ENCODE measurements around the gene ZMYND15. TPM values are rescaled to one million over a fixed set of nuclear protein-coding genes. Genes with fewer than 3 reads are reported as not detected.
"Not testable (repeated sequence)": the region's sequence is repeated elsewhere in the genome, so short reads cannot be mapped to it uniquely, and the experiment has no call there.

Gene ZMYND15
- not detected in 2 replicates for total RNA-seq (ENCODE audit: low replicate concordance)

GRCh38 chr17:4739122-4740024 is at the start of gene ZMYND15, which contains the start of gene CXCL16:
ZMYND15 (plus strand) TSS chr17:4739833; CDS start chr17:4740549, 716 bp downstream.
CXCL16 (minus strand) TSS chr17:4739928; CDS start chr17:4739339, 589 bp downstream.
- Histone ChIP-seq H3K79me2 (ENCODE audit: low read depth) (no peaks in the 10 kb centered on the region), H2AFZ (replicated peaks) (peak within 1 kb of the TSS; percentile 87), H3K27me3 (peaks cover 97% of the 10 kb centered on the region), H3K9ac (no peak within 1 kb of the TSS), H3F3A (ENCODE audit: low read depth) (peaks cover 5% of the 10 kb centered on the region), H4K20me1 (ENCODE audit: low read depth) (peaks cover 6% of the 10 kb centered on the region), H3K4me1 (peaks cover 3% of the 10 kb centered on the region), H3K36me3 (no peaks in the 10 kb centered on the region), H3K27ac (no peak within 1 kb of the TSS), H3K4me2 (peak within 1 kb of the TSS; percentile 76), H3K4me3 (peak within 1 kb of the TSS; percentile 64), H3K9me3 (ENCODE audit: low read depth) (no peaks in the 10 kb centered on the region)
- H3K4me1 Mint-ChIP-seq = peaks cover 11% of the 10 kb centered on the region
- H3K36me3 Mint-ChIP-seq = no peaks in the 10 kb centered on the region
- H3K4me3 Mint-ChIP-seq = peak within 1 kb of the TSS; percentile 82
- peaks cover 2% of the 10 kb centered on the region for H3K9me3 Mint-ChIP-seq
- H3K27me3 Mint-ChIP-seq (ENCODE audit: insufficient read depth, low read depth) = peaks cover 64% of the 10 kb centered on the region
- peak; percentile 61 for DNase-seq (ENCODE audit: low spot score)
- H3K27ac Mint-ChIP-seq = peak within 1 kb of the TSS; percentile 8
- TF ChIP-seq EZH2phosphoT487 (IDR thresholded peaks at IDR 0.05) (peak; percentile 82), EZH2 (IDR thresholded peaks at IDR 0.05) (peak; percentile 96)
- TF ChIP-seq, protein P1, sequence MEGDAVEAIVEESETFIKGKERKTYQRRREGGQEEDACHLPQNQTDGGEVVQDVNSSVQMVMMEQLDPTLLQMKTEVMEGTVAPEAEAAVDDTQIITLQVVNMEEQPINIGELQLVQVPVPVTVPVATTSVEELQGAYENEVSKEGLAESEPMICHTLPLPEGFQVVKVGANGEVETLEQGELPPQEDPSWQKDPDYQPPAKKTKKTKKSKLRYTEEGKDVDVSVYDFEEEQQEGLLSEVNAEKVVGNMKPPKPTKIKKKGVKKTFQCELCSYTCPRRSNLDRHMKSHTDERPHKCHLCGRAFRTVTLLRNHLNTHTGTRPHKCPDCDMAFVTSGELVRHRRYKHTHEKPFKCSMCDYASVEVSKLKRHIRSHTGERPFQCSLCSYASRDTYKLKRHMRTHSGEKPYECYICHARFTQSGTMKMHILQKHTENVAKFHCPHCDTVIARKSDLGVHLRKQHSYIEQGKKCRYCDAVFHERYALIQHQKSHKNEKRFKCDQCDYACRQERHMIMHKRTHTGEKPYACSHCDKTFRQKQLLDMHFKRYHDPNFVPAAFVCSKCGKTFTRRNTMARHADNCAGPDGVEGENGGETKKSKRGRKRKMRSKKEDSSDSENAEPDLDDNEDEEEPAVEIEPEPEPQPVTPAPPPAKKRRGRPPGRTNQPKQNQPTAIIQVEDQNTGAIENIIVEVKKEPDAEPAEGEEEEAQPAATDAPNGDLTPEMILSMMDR (IDR thresholded peaks at IDR 0.05) = no peak

GRCh38 chr17:4689872-4690271 is 49.8 kb upstream of the ZMYND15 start:
- peaks cover 90% of the 10 kb centered on the region for H3K79me2 ChIP-seq (ENCODE audit: low read depth)
- not testable (repeated sequence) for H3K36me3 ChIP-seq; H3K27ac Mint-ChIP-seq; H3K9ac ChIP-seq; H3K4me3 ChIP-seq; H3K9me3 ChIP-seq (ENCODE audit: low read depth); H3K9me3 Mint-ChIP-seq; DNase-seq (ENCODE audit: low spot score); H3K4me1 ChIP-seq; H2AFZ ChIP-seq (replicated peaks); H3K4me3 Mint-ChIP-seq; H3K27me3 Mint-ChIP-seq (ENCODE audit: insufficient read depth, low read depth); H3K4me2 ChIP-seq; H3K27me3 ChIP-seq; H3F3A ChIP-seq (ENCODE audit: low read depth); H3K27ac ChIP-seq; H3K4me1 Mint-ChIP-seq
- peaks cover 51% of the 10 kb centered on the region for H3K36me3 Mint-ChIP-seq
- H4K20me1 ChIP-seq (ENCODE audit: low read depth) = peaks cover 35% of the 10 kb centered on the region

DNA sequence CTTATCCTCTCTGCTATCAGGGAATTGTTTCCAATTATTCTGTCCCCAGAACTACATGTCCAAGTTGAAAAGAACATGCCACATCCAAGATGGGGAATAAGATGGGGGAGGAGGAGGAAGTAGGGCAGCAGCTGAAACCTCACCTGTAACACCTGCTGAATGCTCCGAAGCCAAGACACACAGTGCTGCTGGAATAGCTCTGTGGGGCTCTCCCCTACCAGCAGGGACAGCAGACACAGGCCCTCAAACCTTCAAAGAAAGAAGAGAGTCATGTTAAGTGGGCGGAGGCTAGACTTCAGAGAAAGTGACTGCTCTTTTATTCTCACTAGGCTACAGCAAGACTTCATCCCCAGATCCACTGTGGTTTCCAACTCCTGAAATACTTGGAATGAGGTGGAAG is 48.9 kb upstream of the ZMYND15 start:
- Histone ChIP-seq H3K79me2 (ENCODE audit: low read depth) (peaks cover 93% of the 10 kb centered on the region), H3K4me2 (no peak overlapping the region), H2AFZ (replicated peaks) (no peak overlapping the region), H4K20me1 (ENCODE audit: low read depth) (peaks cover 36% of the 10 kb centered on the region), H3F3A (ENCODE audit: low read depth) (no peaks in the 10 kb centered on the region), H3K9me3 (ENCODE audit: low read depth) (no peaks in the 10 kb centered on the region), H3K4me1 (no peaks in the 10 kb centered on the region), H3K36me3 (peaks cover 3% of the 10 kb centered on the region), H3K27me3 (no peaks in the 10 kb centered on the region), H3K9ac (no peak overlapping the region), H3K27ac (no peak overlapping the region), H3K4me3 (no peak overlapping the region)
- TF ChIP-seq, protein P1 (IDR thresholded peaks at IDR 0.05) = no peak
- no peak for TF ChIP-seq EZH2 (IDR thresholded peaks at IDR 0.05)
- no peak for TF ChIP-seq EZH2phosphoT487 (IDR thresholded peaks at IDR 0.05)
- no peak for DNase-seq (ENCODE audit: low spot score)
- no peak overlapping the region for H3K4me3 Mint-ChIP-seq
- H3K36me3 Mint-ChIP-seq = peaks cover 49% of the 10 kb centered on the region
- H3K4me1 Mint-ChIP-seq = peaks cover 5% of the 10 kb centered on the region
- no peak overlapping the region for H3K27ac Mint-ChIP-seq
- H3K9me3 Mint-ChIP-seq = peaks cover 3% of the 10 kb centered on the region
- H3K27me3 Mint-ChIP-seq (ENCODE audit: insufficient read depth, low read depth) = peaks cover 7% of the 10 kb centered on the region

DNA sequence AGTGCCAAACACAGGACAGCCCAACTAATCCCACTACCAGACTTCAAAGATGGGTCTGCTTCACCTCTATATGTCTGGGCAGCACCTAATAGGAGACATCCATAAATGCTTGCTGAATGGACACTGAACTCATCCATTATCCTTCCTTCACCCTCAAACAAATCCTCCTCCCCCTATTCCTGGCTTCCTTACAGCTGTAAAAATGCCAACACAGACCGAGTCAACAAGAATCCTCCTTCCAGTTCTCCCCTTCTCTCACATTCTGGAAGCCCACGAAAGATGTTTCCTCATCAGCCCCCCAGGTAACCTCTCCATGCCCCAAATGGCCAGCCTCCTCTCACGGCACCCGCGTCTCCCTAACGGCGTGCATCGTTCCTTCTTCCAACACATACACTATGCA is 47.9 kb upstream of the ZMYND15 start:
- H3F3A ChIP-seq (ENCODE audit: low read depth) = no peaks in the 10 kb centered on the region
- H3K27ac ChIP-seq = no peak overlapping the region
- Mint-ChIP-seq H3K27ac (no peak overlapping the region), H3K36me3 (peaks cover 52% of the 10 kb centered on the region), H3K4me1 (peaks cover 5% of the 10 kb centered on the region), H3K4me3 (no peak overlapping the region), H3K27me3 (ENCODE audit: insufficient read depth, low read depth) (peaks cover 5% of the 10 kb centered on the region), H3K9me3 (peaks cover 3% of the 10 kb centered on the region)
- H3K27me3 ChIP-seq = no peaks in the 10 kb centered on the region
- peaks cover 45% of the 10 kb centered on the region for H4K20me1 ChIP-seq (ENCODE audit: low read depth)
- H3K9me3 ChIP-seq (ENCODE audit: low read depth) = no peaks in the 10 kb centered on the region
- no peak for DNase-seq (ENCODE audit: low spot score)
- no peak overlapping the region for H3K4me2 ChIP-seq
- no peak overlapping the region for H3K4me3 ChIP-seq
- H3K4me1 ChIP-seq = no peaks in the 10 kb centered on the region
- H3K79me2 ChIP-seq (ENCODE audit: low read depth) = peaks cover 95% of the 10 kb centered on the region
- H3K36me3 ChIP-seq = peaks cover 3% of the 10 kb centered on the region
- TF ChIP-seq EZH2phosphoT487 (IDR thresholded peaks at IDR 0.05) (no peak), EZH2 (IDR thresholded peaks at IDR 0.05) (no peak)
- no peak overlapping the region for H2AFZ ChIP-seq (replicated peaks)
- peak overlapping the region; percentile 32 for H3K9ac ChIP-seq
